ENCODE results near the gene KIF26A. TPM values are rescaled to one million over a fixed set of nuclear protein-coding genes. Genes with fewer than 3 reads are reported as not detected.

The KIF26A gene
- total RNA-seq, 1 donor from 2014 or later = 6.3 TPM

DNA sequence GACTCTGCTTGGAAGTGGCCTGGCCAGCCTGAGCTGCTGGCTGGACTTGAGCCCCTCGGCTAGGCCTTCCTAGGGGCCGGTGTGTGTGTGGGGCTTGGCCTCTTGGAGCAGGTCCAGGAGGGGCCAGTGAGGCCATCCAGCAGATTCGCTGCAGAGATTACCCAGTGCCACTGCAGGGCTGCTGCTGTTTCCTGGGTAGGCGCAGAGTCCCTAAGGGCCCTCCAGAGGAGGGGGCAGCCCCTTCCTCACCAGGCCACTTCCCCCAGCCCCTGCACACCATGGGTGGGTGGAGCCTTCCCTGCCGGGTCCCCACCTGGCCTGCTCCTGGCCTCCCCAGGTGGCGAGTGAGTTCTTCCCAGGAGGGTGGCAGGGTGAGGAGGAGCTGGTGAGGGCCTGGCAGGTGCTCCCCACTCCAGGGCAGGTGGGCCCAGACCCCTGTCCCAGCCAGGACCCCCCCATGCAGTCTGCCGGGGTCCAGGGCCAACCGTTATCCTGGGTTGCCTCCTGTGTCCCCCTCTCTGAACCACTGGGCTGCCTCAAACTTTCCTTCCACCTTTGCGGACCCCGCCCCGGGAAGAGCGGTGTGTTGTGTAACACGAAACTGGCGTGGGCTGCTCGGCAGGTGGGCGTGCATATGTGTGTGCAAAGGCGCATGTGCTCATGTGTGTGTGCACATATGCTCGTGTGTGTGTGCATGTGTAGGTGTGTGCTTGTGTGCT, 27.7 kb upstream of the KIF26A start:
- ATAC-seq (ENCODE audit: poor library complexity) (no peak), DNase-seq (peak; percentile 33)
- intact Hi-C loops (cut with DNase I) = no loop called here

DNA sequence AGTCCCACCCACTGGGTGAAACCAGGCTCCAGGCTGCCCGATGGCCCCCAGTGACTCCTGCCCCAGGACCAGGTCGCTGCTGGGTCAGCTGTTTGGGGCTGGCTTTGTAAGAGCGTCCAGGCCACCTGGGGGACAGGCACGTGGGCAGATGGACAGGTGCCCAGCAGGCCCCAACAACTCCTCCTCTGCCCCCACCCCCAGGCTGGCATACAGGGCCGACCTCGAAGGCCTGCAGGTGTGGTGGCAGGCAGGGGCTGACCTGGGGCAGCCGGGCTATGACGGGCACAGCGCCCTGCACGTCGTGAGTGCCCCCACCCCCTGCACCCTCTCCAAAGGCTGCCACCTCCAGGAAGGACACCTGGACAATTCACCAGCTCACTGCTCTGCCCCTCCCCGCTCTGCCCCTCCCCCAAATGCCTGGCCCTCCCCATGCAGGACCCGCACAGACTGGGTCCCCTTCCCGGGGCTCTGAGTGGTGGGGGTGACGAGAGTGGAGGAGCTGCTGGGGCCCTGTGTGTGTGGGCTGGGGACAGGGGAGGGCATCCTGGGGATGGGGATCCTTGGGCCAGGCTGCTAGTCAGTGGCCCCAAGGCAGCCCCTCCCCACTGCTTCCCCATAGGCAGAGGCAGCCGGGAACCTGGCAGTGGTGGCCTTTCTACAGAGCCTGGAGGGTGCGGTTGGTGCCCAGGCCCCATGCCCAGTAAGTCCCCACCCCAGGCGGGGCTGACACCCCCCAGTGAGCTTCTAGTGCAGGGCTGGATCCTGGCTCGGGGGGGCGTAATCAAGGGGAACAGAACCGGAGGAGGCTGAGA, 26.9 kb upstream of the KIF26A start:
- no peak for ATAC-seq (ENCODE audit: poor library complexity)
- intact Hi-C loops (cut with DNase I) = no loop called here
- DNase-seq = peak; percentile 21

DNA sequence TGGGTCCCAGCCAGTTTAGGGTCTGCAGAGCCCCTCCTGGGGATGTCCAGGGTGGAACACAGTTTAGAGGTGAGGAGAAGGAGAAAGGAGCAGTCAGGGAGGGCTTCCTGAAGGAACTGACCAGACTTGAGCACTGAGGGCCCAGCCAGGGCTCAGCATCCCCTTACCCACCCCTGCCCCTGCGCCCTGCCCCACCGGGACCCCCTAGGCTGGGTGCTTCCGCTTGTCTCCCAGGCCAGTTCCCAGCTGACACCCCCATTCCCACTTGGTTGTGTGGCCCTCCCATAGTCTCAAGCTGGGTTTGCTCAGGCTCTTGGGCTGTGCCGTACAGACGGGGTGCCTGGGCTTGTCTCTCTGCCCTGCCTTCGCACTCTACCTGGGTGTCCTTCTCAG, 26.3 kb upstream of the KIF26A start:
- peak; percentile 20 for DNase-seq
- intact Hi-C loops (cut with DNase I) = no loop called here
- no peak for ATAC-seq (ENCODE audit: poor library complexity)

DNA sequence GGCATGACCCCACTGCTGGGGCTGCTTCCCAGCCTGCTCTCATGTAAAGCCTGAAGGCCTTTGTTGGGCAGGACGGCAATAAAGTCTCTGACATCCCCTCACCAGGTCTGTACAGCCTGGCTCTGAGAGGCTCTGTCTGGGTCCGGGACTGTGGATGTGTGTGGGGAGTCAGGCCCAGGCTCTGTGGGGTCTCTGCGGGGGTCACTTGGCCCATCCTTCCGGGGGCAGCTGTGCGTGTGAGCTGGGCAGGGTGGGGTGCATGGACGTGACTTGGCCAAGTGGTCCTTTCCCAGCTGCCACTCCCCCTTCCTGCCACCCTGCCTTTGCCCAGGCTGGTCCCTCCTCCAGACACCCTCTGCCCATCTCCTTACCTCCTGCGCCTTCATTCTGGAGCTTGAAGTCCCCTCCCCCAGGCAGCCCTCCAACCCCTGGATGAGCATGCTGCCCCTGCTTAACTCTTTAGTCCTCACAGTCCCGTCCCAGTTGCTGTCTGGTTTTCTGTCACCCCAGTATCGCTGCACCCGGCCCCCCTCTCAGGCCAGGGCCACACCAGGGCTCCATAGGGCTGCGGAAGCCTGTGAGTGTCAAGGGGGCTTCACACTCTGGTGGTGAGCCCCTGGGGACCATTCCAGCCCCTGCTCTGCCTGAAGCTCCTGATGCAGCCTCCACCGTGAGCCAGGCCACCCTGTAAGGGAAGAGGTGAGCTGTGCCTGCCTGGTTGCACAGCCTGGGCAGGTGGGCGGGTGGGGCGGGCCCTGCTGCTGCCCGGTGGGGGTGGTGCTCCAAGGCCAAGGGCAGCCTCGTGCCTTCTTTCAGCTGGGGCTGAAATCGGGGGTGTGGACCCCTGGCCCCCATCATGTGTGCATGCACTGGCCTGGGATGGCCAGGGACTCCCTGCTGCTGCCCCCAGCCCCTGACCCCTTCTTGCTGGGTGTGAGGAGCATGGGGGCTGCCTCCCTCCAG, 25.5 kb upstream of the KIF26A start:
- DNase-seq = peak; percentile 24

DNA sequence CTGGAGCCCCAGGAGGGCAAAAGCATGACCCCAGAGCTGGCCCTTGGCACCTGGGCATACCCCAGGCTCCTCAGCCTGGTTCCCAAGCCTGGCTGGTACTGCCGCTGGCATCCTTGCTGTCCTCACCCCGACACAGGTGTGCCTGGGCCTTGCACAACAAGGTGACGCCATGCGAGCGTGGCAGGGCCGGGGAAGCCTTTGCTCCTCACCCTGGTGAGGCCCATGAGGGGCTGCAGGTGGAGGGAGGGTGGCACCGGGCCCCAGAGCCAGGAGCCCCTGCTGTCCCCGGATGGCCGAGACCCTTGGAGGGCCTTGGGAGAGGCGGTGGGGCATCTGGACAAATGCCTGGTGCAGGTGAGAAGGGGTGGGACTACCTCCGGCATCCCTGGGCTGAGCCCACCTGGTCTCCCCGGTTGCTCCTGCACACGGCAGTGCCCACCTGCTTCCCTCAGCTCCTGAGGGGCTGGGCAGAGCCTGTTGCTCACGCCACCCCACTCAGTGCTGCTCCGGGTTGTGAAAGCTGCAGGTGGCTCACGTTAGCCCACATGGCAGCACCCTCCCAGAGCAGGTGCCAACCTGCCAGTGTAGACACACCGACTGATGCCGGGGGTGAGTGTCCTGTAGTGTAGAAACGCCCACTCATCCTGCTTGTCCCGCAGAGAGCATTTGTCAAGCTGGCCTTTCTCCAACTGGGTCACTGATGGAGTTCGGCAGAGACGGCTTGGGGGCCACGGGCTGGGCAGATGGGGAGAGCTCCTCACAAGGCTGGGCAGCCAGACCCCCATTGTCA, 24.6 kb upstream of the KIF26A start:
- intact Hi-C loops (cut with DNase I) = no loop called here
- no peak for ATAC-seq (ENCODE audit: poor library complexity)
- DNase-seq = peak; percentile 20

More for the DNA sequence above, 25.5 kb upstream of the KIF26A start:
- intact Hi-C loops (cut with DNase I) = no loop called here
- ATAC-seq (ENCODE audit: poor library complexity) = no peak

DNA sequence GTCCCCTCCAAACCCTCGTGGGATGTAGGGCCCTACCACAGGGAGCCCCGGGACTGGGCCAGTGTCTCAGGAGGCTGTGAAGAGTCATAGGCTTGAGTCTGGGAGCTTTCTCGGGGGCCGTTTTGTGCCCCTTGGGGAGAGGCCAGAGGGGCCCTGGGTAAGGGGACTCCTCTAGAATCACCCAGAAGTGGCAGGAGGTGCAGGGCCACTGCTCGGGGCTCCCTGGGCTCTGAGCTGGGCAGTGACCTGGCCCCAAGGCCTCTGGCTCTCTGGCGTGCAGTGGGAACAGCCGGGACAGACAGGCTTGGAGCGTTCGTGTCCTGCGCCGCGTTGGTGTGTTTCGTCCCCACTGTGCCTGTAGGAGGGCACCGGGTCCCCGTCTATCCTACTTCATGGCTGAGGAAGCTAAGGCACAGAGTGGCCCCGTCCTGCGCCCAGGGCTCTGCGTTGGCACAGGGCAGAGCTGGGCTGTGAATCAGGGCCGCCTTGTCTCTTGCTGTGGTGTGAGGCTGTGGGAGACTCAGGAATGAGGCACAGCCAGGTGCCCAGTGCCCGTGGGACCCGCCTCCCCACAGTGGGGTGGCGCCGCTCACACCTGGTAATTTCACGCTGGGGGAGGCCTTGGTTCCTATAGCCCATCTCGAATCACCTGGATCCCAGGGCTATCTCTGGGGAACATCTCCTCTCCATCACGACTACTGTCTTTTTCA, 23.8 kb upstream of the KIF26A start:
- intact Hi-C loops (cut with DNase I) = no loop called here

DNA sequence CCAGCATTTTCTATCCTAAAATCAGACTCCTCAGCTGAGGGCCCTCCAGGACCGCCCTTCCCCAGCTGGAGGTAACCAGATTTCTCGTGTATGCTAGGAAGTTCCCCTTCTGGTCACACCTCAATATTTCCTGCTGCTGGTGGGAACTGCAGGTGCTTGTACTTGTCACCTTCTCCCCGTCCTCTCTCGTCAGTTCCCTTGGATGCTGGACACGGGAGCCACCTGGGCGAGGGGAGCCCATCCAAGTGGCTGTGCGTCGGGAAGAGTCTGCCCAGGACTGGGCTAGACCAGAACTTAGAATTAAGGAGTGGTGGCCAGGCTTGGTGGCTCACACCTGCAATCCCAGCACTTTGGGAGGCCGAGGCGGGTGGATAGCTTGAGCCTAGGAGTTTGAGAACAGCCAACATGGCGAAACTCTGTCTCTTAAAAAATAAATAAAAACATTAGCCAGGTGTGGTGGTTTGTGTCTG, 23.2 kb upstream of the KIF26A start:
- ATAC-seq (ENCODE audit: poor library complexity) = no peak
- peak; percentile 22 for DNase-seq
- intact Hi-C loops (cut with DNase I) = no loop called here

More for the DNA sequence above, 23.8 kb upstream of the KIF26A start:
- peak; percentile 29 for DNase-seq
- ATAC-seq (ENCODE audit: poor library complexity) = no peak

DNA sequence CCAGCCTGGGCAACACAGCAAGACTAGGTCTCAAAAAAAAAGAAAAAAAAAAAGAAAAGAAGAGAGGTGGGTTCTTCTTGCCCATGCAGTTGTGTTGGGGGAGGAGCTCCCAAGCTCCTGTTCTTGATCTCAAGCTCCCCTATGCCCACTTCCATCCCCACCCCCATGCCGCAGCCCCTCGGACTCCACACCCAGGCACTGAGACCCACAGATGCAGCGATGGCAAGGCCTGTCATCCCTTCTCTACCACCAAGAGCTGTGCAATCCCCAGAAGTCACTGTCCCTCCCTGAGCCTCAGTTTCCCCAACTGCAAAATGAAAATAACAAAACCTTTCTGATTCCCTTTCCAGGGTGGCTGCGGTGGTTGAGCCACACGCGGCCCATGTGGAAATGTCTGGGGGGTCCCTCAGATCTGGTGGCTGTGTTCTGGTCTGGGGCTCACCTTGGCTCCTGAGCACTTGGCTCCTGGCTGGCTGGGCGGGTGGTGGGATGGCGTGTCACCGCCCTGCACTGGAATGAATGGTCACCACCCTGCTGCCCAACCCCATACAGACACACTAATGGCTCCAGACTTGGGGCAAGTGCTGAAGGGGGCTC, 22.6 kb upstream of the KIF26A start:
- intact Hi-C loops (cut with DNase I) = no loop called here
- DNase-seq = no peak

DNA sequence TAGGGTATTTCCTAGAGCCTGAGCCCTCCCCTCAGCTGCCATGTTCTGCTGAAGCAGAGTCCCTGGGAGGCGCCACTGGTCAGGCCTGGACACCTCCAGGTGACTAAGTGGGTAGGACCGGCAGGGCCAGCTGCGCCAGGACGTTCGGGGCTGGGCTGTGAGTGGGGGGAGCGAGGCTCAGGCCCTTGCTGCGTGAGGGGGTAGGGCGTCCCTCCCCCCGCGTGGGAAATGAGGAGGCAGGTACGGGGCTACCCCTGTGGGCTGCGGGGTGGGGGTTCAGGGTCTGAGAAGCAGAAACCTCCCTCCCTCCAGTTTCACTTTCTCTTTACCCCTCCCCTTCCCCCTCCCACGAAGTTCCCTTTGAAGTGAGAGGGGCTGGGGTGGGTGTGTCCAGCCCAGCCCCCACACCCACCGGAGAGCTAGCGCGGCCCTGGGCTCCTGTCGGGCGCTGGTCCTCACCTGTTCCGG, 22.1 kb upstream of the KIF26A start:
- ATAC-seq (ENCODE audit: poor library complexity) = no peak
- intact Hi-C loops (cut with DNase I) = no loop called here
- peak; percentile 27 for DNase-seq

More for the DNA sequence above, 22.6 kb upstream of the KIF26A start:
- no peak for ATAC-seq (ENCODE audit: poor library complexity)

DNA sequence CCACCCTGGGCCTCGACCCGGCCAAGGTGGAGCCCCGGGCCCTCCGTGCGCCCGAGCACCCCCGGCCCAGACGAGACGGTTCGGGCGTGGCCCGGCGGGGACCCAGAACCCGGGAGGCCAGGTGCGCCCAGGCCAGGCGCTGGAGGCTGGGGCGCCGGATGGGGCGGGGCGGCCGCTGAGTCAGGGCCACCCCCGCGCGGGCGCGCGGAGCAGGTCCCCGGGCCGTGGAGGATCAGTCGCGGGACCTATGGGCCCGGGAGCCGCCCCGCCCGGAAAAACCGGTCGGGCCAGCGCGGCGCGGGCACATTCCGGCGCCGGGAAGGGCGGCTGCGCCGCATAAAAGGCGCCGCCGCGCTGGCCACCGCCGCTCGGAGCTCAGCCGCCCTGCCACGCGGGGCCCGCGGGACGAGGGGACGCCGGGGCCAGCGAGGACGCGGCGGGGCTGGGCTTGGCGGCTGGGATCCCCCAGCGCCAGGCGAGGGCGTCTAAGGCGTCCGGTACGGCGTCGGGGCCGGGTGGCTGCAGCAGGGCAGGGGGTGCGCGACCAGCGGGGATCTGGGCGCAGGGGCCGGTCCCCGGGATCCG, 21.5 kb upstream of the KIF26A start:
- intact Hi-C loops (cut with DNase I) = no loop called here
- ATAC-seq (ENCODE audit: poor library complexity) (peak; percentile 48), DNase-seq (peak; percentile 37)

DNA sequence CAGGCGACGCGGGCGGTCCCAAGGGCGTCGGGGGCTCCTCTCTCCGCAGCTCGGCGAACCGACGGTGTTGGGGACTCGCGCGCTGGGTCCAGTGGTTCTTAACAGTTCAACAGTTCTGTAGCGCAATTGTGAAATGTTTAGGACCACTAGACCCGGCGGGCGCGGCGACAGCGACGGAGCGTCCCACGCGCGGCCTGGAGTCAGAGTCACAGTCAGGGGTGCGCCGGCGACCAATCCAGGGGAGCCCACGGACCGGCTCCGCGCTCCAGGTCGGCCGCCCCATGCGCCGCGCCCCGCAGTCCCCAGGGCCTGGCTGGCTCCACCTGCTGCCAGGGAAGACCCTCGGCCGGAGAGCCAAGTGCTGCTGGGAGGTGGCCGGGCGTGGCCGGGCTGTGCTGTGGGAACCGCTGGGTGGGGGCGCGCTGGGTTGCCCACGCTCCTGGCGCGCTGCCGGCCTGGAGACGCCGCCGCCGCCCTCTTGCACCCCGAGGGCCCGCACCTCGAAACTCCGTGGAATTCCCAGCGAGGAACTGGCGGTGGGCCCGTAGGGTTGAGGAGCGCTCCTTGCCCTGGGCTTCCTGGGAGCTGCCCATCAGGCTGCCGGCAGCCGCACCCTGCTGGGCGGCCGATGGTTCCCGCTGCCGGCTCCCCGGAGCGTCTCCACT, 20.9 kb upstream of the KIF26A start:
- no peak for ATAC-seq (ENCODE audit: poor library complexity)
- intact Hi-C loops (cut with DNase I) = no loop called here
- DNase-seq = peak; percentile 33

DNA sequence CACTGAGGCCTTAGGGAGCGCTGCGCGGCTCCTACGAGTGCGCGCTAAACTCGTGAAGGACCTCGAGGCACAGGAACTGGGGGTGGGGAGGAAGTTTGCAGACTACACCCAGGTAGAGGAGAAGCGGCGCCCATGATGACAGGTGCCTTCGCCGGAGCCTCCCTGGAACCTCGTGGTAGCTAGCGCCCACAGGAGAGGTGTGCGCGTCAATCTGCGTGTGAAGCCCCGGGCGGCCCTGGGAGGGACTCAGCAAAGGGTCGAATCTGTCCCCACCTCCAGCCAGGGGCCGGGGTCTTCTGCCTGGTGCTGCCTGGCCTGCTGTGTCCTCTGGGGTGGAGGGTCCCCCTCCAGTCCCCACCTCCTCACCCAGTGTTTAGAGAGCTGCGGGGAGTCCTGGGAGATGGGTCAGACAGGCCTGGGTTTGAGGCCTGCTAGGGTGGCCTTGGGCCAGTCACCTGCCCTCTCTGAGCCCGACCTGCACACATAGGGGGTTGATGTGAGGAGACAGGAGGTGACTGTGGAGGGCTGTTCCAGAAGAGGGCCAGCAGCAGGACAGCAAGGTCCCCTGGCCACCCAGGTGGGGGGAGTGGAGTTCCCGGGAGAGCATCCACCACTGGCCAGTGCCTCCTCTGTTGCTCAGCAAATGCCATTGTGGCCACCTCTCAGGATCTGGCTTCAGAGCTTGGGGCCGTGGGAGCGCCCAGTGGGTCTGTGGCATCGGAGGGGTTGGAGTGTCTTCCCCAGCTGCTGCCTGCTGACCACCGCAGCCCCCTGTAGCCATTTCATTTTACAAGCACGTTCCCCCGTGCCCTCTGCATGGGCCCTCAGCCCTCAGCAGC, 20.2 kb upstream of the KIF26A start:
- DNase-seq = peak; percentile 32

DNA sequence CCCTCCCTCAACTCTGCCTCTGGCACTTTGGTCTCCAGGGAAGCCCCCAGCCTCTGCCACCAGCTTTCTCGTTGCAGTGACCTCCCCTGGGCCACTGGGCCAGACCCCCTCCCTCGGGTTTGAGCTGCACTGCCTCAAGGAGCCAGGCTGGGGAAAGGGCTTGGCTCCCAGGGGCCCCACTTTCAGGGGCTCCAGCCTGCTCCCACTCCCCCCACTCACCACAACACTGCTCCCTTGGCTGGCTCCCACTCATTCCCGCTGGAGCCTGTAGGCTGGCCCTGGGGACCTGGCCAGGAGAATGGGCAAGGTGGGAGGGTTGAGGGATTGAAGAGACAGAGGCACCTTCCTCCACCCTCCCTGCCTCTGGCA, 19.3 kb upstream of the KIF26A start:
- no peak for DNase-seq
- no peak for ATAC-seq (ENCODE audit: poor library complexity)
- intact Hi-C loops (cut with DNase I) = no loop called here

More for the DNA sequence above, 20.2 kb upstream of the KIF26A start:
- ATAC-seq (ENCODE audit: poor library complexity) = no peak
- intact Hi-C loops (cut with DNase I) = no loop called here

DNA sequence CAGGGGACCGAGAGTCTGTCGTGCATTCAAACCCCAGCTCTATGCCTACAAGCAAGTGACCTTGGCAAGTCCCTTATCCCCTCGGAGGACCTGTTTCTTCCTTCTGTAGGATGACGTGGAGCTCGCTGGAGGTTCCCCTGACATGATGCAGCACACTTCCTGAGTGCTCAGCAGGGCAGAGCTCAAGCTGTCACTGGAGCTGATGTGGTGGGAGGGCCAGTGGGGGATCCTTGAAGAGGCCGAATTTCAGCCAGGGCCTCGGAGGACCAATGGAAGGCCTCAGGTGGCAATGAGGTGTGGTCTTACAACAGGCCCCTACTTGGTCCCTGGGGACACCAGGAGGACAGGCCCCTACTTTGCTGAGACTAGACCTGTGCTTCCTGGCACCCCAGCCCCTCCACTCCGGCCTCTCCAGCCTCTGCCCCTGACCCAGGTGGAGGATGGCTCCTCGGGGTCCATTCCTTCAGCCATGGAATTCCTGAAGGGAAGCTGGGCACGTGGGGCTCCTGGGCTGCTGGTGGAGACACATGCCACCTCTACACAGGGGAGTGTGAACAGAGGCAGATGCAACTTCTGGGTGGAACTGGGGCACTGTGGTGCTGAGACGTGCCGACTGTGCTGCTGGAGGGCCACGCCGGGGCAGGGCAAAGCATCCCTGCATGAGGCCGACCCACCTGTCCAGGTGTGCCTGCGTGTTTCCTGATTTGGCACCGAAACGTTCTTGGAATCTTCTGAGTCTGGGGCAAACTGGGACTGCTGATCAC, 18.7 kb upstream of the KIF26A start:
- intact Hi-C loops (cut with DNase I) = no loop called here
- peak; percentile 20 for DNase-seq
- no peak for ATAC-seq (ENCODE audit: poor library complexity)

DNA sequence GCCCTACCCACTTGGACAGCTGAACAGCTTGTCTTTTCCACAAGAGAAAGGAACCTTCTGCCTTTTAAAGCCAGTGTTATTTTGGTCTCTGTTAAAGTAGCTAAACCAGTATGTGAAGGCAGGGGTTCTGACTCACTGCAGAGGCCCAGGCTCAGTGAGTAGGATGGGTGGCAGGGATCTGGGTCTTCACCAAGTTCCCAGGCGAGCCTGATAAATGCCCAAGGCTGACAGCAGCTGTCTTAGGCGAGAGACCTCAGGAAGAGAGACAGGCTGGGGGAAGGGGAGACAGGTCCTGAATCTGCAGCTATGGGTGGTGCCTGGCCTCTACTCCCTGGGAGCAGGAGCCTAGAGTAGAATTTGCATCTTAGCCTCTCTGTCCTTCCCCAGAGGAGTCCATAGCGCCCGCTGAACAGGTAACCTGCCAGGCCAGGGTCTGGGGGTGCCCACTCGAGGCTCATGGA, 18.1 kb upstream of the KIF26A start:
- intact Hi-C loops (cut with DNase I) = no loop called here

More for the DNA sequence above, 18.1 kb upstream of the KIF26A start:
- no peak for ATAC-seq (ENCODE audit: poor library complexity)
- peak; percentile 20 for DNase-seq

Data from Right ventricle myocardium superior (tissue), 1 donor.